Measurements from ENCODE around the gene TMEM100.
A peak's percentile ranks its signal among the peaks of the same experiment; 100 is the strongest.

TMEM100 gene

DNA sequence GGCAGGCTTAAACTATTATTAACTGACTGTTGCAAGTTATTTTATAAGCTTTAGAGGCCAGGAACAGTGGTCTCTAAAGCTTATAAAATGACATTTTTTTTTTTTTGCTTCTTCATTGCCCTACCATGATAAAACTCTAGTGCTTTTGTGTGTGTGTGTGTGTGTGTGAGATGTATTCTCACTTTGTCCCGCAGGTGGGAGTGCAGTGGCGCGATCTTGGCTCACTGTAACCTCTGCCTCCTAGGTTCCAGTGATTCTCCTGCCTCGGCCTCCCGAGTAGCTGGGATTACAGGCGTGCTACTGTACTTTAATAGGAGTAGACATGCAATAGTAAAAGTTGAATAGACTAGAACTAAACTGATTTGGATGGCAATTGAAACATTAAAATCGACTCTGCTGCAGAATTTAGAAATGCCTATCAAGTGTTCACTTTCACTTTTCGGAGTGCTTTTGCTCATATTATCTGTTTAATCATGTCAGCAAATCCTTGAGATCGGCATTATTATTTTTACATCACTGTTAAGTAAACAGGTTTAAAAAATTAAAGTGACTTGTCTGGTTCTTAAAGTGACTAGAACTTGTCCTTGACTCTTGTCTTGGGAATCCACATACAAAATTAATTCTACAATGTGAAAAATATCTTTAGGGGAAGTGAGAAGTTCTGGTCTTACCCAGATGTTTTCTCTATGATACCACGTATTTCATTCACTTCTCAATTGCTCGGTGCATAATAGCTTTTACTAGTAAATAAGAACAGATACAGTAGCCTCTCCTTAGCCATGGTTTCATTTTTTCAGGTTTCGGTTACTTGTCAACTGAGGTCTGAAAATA, 19.8 kb upstream of the TMEM100 start:
- no peak for DNase-seq

DNA sequence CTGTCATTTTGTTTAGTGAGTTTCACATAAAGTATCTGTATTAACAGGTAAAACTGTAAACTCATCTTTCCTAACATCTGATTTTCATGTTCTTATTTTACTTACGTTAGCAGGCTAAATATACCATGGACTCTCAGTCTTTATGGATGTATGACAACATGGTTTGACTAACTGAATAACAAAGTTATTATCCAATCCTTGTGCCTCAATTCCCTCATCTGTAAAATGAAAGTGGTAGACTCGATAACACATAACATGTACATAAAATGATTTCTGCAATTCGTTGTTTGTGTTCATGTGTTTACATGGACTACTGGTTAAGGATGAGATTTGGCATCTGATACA, 18.7 kb upstream of the TMEM100 start:
- no peak for DNase-seq

DNA sequence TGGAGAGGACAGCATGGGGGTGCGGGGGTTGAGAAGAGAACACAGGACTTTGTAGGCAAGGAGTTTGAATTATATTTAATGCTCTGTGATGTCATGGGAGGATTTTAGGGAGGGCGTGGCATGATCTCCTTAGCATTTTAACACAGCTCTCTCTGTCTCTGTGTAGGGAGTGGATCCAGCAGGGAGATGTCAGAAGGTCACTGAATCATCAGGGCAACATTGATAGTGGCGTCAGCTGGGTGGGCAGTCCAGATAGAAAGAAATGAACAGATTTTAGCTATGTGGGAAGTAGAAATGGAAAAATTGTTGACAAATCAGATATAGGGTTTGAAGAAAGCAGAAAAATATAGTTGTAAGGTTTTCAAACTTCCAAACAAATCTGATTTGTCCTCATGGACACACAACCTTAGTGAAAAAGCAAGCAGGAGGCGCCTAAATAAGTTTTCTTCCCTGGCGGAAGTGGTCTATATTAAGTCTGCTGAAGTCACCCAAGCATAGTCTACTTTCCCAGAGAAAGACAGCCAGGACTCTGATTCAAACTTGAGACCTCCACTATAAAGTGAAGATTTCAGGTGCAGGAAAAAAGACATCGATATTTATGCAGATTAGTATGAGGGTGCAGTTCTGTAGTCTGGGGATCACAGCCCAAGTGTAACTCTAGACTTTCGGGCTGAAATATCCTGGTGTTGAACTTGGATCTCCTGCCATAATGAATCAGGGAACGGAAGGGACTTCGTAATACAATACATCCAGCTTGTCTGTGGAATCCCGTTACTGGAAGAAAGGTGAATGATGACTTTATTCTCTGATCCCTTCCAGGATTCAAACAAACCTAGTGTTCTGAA, 18.1 kb upstream of the TMEM100 start:
- no peak for DNase-seq

DNA sequence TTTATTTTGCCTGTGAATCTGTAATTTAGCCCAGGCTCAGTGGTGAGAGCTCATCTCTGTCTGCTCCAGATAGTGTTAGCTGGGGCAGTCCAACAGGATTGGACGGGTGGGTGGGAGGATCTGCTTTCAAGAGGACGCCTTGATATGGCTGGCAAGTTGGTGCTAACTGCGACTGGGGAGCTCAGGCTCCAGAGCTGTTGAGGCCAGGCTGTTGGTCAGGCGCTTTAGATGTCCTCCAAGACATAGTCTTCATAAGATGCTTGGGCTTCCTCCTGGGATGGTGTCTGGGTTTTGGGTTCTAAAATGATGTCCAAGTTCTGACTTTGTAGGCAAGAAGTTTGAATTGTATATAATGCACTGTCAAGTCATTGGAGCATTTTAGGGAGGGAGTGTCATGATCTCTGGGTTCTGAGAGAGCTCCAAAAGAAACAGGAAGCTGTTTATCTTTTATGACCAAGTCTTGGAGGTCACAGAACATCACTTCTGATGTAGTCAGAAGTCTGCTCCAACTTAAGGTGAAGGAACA, 15.4 kb upstream of the TMEM100 start:
- DNase-seq, result no peak

DNA sequence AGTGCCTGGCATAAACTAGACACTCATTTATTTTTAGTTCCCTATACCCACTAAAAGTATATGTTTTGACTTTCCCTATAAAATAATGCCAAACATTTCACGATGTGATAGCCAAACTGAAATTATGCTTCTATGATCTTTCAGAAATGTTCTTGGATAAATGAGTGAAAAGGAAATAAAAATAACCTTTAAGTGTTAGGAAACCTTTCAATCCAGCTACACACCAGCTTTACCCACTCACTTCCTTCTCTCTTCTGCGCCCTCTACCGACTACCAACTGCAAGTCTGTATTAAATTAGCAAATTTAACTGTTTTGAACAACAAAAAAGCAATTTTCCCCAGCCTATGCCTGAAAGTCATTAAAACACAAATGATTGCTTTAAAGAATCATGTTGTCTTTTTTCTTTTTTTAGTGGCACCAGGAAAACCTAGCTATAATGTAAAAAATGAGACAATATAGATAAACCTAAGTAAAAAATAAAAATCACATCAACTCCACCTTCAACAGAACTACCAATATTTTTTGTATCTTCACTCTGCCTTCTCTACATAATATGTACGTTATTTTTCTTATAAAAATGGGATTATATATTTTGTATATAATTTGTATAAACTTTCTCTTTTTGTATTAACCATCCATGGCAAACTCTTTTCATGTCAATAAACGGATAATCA, 13.2 kb upstream of the TMEM100 start:
- DNase-seq, result no peak

DNA sequence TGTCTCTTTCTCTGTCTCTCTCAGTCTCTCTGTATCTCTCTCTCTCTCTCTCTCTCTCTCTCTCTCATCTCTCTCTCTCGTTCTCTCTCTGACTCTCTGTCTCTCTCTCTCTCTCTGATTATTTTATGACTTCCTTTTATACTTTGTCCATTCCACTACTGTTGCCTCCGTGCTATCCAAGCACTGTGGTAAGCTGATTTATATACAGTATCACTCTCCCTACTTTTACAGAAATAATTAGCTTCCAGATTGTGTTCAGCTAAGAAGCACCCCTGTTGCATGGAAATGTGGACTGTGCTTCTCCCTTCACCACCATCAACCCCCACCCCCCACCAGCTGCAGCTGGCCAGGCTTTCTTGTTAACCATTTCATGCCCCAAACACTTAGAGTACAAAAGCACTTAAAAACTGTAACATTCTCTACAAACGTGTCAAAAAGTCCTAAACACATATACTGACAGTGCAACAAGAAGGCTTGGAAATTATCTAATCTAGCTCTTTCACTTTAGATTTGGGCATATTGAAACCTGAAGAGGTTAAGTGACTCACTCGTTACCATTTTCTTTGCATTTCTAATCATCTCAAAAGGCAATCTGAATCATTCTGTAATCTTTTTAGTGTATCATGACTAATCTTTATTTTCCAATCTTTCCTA, 11.6 kb upstream of the TMEM100 start:
- DNase-seq, result no peak

DNA sequence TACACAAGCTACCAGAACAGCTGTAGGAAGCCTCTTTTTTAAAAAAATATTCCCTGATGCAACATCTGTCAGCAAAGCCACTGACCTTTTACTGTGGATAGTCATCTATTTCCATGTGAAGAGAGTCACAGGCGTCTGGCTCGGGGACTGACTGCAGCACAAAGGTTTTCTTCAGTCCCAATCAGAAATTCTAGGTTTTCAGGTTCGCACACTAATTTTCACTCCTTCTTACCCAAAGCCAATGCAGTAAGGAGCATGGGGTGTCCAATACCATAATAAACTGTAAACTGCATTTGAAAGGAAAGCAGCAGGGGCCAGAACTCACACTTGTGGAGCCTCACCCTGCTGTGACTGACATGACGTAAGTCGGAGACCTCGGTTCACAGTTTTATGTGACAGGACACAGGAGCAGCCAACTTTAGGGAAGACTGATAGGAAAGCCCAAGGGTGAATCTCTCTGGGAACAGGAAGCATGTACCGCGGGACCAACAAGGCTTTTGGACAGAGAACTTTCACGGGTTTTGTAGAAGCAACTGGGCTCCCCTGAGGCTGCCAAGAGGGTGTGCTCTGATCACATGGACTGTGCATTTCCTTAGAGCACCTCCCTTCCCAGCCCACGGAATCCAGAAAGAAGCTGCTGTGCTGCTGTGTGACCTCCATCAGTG, 9.1 kb upstream of the TMEM100 start:
- DNase-seq, result no peak

DNA sequence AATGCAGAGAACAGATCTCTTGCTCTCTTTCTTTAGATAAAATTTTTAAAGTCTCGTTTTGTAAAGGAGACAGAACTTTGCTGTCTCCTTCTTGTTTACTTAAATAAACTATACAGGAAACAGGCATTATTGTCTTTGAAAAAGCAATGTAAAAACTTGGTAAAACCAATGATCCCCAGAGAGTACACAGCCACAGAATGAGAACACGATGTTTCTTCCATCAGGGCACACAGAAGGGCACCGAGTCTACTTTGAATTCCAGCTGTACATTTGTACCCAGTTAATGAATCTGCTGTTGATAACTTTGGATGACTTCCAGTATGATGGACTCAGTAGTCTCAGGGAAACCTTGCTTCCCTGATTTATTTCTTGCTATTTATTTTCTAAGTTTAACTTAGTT, 8.1 kb upstream of the TMEM100 start:
- no peak for DNase-seq

DNA sequence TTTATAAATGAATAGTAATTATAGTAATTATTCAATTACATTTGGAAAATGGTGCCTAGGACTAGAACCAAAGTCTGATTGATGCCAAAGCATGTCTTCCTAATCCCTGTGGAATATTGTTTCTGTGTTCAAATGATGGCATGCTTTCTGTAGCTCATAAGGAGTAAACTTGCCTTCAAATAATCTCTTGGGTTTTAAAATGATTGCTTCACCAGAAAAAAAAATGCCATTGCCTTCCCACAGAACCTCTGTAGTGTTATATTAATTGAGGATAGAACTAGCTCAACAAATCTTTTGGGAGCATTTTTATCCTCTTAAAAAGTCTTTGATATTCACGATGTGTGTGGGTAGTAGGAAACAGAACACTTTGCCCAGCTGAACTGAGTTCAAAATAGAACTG, 7.7 kb upstream of the TMEM100 start:
- no peak for DNase-seq

DNA sequence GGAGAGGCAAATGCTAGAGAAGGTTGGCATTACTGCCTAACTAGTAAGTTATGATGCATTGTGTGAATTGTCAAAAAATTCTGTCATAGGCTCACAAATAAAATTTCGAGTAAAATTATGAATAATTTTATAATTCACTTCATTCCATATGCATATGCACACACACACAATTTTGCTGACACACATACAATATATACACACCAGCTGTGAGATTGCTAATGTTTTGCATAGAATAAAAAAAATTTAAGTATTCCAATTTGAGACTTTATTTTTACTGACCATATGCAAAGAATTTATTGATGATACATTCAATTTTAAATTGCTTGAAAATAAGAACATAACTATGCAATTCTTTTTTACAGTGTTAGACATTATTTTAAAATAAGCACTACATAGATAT, 6.8 kb upstream of the TMEM100 start:
- DNase-seq, result no peak

DNA sequence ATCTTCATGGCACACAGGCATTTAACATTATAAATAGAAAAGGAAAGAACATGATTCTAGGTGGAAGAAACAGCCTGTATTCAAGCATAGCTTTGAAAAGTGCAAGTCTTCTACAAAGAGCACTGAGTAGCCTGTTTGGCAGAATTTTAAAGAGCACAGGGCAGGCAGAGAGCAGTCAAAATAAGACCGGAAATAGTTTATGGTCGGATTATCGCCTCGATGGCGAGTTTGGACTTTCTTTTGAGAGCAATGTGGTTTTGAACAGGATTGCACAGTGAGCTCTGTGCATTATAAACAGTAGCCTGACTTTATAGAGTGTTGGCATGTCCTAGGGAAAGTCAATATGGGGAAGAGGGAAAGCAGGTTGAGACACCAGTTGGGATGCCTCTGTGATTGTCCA, 6.2 kb upstream of the TMEM100 start:
- no peak for DNase-seq

DNA sequence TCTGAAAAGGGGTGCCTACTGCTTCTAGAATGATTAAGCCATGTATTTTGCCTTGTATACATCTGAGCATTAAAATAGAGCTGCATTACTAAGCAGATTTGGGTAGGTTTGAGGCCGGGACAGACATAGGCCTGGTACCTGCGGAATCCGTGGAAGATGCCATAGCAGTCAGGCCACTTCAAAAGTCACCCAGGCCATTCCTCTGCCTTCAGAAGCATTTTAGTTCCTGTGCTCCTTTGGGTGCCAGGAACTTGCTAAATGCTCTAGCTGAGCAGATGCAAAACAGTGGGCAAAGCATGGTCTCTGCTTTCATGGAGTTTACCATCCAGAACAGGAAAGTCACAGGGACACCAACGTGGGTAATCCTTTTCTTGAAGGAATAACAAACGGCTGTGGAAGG, 5.7 kb upstream of the TMEM100 start:
- DNase-seq, result no peak

DNA sequence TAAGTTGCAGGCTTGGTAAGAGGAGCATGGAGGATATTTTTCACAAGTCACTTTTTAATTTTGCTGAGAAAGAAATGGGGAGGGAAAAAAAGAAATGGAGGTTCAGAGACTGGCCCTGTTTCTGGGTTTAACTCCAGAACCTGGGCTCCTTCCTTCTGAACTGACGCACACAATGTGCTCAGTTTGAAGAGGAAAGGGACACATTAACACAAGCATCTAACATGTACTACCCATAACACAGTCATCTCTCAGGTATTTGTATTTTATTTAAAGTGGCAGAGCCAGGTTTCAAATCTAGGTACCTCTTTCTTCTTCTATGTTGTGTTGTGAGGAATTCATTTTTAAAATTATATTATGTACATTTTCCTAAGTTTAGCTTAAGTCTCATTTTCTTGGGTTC, 5.3 kb upstream of the TMEM100 start:
- DNase-seq, result no peak

DNA sequence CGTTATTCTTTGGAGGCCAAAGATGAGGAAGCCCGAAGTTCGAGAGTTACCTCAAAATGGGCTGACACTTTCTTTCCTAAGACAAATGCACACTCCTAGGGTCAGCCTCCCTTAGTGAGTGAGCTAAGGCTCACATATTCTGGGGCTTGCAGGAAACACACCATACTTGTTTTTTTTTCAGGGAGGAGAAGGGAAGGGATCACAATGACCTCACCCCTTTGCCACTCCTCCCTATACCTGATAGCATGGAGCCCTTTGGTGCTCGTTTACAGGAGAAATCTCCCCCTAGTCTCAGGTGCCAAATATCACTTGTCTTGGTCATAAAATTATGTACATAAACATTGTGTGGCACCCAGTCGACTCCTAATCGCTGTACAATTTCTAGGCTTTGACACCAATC, 4.6 kb upstream of the TMEM100 start:
- no peak for DNase-seq

DNA sequence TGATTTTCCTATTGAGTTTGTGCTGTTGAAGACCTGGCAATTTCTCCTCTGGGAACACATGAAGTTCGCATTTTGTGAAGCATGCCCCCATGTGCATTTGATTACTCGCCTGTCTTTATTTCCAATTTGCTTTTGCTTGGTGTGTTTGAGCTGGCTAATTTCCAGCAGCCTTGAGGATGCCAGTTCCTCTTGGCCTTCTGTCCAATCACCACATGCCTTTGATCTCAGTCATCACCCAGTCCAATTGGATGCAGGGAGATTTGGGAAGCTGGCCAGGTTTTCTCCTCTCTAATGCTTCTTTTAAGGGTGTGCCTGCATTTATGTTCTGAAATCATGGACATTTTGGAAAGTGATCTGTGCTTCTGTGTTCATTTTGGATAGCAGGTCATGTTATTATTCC, 3.8 kb upstream of the TMEM100 start:
- DNase-seq, result no peak

DNA sequence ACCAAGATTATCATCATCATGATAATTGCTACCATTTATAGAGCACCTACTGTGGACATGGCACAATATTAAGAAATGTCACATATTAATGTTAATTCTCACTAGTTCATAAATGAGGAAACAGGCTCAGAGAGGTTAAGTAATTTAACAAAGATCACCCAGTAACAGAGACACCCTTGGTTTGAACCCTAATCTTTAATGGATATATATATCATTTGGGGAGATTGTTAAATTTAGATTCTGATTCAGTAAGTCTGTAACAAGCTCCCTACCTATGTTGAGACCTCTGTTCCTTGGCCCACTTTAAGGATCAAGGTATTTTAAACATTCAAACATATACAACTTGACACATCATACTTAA, 804 bp upstream of the TMEM100 start:
- DNase-seq, result no peak

DNA sequence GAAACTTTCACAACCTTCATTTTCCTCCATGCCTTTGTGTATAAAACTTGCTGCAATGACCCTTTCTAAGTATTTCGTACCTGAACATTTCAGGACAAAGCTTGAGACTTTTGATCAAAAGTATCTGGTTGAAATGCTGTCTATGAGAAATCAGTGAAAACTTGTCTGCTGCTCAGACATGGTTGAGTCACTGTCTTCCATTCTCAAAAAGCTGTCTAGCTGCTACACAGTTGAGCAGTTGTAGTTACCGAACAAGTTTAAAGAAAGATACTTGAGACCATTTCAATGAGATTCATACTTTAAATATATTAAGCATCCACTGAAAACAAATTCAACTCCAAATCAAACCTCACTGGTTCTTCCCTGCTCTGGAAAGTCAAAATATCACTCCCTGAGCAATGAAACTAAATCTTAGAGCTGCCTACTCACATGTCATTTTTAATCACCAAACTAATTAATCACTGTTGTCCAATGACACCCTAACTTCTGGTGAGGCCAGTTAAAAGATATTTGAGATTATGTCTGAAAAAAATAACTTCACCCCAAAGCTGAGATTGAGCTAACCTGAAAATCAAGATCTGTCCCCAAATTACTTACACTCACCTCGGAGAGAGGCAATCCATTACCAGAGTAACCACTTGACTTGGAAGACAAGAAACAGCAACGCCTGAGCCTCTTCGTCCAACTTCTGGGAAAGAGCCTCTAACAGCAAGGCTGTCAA, 488 bp downstream of the TMEM100 start:
- DNase-seq, result no peak

DNA sequence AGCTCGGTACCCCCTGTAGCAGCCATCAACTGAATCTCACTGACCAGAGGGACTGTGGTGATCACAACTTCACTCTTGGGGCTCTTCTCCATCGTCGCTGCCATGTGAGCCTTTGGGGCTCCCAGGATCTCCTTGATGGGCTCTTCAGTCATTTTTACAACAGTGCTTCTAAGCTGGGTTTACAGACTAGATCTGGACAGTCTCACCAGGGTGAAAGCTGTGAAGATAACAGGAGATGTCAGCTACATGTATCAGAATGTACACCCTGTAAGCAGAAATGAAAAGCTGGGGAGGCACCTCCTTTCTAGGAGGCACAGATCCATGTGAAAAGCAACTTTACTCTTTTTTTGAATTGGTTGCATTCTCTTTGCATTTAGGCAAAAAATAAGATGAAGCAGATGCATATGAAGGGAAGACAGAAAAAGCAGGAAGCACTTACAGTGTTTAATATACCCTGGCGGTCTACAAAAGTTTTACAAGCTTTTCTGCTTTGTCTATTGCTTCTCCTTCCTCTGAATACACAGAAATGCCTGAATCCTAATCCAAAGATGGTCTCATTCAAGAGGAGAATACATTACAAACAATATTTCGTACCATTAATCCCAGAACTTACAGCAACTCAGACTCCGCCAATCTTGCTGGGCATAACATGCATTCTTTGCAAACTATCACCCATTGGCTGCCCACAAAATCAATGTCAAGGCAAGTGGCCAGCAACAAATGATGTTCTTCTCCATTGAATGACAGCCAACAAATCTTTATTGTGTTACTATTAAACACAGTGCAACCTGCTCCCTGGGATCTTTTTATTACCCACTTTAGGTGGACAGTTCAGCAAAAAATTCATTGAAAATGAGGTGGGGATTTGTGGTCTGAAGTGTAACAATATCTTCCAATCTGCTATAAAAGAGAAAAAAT, 1.5 kb downstream of the TMEM100 start:
- no peak for DNase-seq

DNA sequence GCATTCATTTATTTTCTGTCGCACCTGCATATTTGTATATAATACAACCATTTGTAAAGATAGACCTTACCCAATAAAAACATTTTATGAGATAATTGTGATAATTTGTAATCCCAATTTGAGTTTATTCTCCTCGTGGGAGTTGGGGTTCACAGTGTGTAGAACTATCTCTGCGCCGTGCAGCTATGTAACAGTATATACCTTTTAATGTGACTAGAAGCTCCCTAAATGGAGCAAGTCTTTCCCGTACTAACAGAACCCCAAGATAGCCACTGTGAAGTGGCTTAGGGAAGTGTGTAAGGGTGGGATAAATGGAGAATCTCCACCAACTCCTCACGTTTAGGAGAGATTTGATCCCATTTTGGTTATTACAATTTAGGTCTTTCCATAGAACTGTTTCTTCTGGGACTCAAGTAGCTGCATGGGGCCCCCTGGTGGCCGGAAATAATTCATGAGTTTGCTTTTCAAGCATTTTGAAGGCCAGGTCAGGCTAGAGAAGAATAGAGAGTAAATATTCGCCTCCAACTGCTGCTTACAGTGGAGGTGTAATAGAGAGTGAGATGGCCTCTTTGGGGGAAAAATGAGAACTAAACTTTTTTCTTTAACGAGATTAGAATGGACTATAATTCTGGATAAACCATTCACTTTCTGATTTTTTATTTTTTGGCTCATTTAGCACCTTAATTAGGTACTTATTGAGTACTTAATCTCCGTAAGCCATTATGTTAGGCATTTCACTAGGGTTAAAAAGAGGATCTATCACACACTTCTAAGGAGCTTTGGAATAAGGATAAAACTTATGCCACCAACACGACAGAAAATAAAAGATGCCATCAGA, 4.5 kb downstream of the TMEM100 start:
- DNase-seq, result peak; percentile 64

DNA sequence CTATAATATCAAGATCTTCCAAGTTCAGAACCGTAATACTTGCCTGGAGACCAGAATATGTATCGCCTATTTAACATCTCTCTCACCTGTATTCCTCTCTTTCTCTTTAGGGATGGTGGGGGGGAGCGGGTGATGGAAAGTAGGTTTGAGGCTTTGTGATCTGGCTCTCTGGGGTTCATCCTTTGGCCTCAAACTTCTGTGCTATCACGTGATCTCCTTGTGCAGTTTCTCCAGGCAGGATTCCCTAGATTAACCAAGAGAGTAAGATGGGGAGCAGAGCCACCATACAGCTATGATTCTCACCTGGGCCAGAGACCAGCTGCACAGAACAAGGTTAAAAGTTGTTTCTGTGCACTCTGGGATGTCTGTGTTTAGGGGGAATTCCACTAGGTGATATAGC, 5.2 kb downstream of the TMEM100 start:
- no peak for DNase-seq
